Measurements from ENCODE around the gene SLC4A2. TPM values are rescaled to one million over a fixed set of nuclear protein-coding genes. Genes with fewer than 3 reads are reported as not detected.

The SLC4A2 gene
- polyA plus RNA-seq, 3 donors, result 21.6 to 132 (median 23.8) TPM

GRCh38 chr7:151110941-151111645 lies 51.7 kb downstream of the SLC4A2 start:
- Mint-ChIP-seq H3K36me3 (peaks cover 19 to 27% of the 10 kb centered on the region in 2 donors), H3K9me3 (peaks cover 0 to 4% (median 2%) of the 10 kb centered on the region in 7 donors), H3K27ac (no peak overlapping the region), H3K4me1 (peaks cover 16% of the 10 kb centered on the region), H3K27me3 (ENCODE audit: low read depth in 3 of 3) (peaks cover 21 to 29% (median 21%) of the 10 kb centered on the region in 3 donors), H3K4me3 (no peak overlapping the region)
- TF ChIP-seq CTCF (IDR thresholded peaks at IDR 0.05), result peak; percentile 89
- Histone ChIP-seq H3K9ac (ENCODE audit: insufficient read depth, low read length, poor library complexity, severe bottlenecking) (no peak overlapping the region), H3K4me2 (replicated peaks; ENCODE audit: extremely low read depth, low read length, poor library complexity, severe bottlenecking) (no peak overlapping the region), H3K9me3 (replicated peaks in 1 of 2; ENCODE audit: control insufficient read depth in 1 of 2, insufficient read depth in 1 of 2, low read length in 2 of 2) (no peaks in the 10 kb centered on the region), H3K4me3 (replicated peaks in 1 of 3; ENCODE audit: low read depth in 2 of 3, low read length in 3 of 3) (no peak overlapping the region), H4K20me1 (ENCODE audit: insufficient read depth, low read length) (peaks cover 92% of the 10 kb centered on the region), H3K27ac (ENCODE audit: low read depth in 1 of 2, low read length in 2 of 2) (no peak overlapping the region), H3K36me3 (replicated peaks in 1 of 2; ENCODE audit: control insufficient read depth in 1 of 2, insufficient read depth in 2 of 2, low read length in 2 of 2) (peaks cover 0 to 13% of the 10 kb centered on the region in 2 donors), H3K79me2 (ENCODE audit: insufficient read depth, low read length) (peaks cover 17% of the 10 kb centered on the region), H3K4me1 (ENCODE audit: control insufficient read depth in 1 of 2, insufficient read depth in 2 of 2, low read length in 2 of 2) (peaks cover 3 to 7% of the 10 kb centered on the region in 2 donors), H2AFZ (ENCODE audit: insufficient read depth, low read depth, low read length, poor library complexity, severe bottlenecking) (no peak overlapping the region), H3K27me3 (ENCODE audit: control insufficient read depth in 2 of 2, insufficient read depth in 2 of 2, low read length in 2 of 2) (peaks cover 2 to 17% of the 10 kb centered on the region in 2 donors)
- intact Hi-C loops (cut with micrococcal nuclease), result loop anchor here (1.0 to 10.0 kb wide), 8 partner anchors 20 to 216 kb away; partner anchors contain the start of genes ABCB8 (in 1 of the 2) and SLC4A2 (in 1 of the 2)
- peak; percentile 61 to 74 (median 72) for DNase-seq
- 46% methylated on average over 16 of the region's 20 CpGs for WGBS (ENCODE audit: insufficient coverage)

- Mint-ChIP-seq H3K36me3 (peaks cover 27 to 45% of the 10 kb centered on the region in 2 donors), H3K27ac (no peak overlapping the region), H3K9me3 (peaks cover 0 to 4% (median 2%) of the 10 kb centered on the region in 7 donors), H3K27me3 (ENCODE audit: low read depth in 3 of 3) (peaks cover 22 to 32% (median 22%) of the 10 kb centered on the region in 3 donors), H3K4me1 (peaks cover 16% of the 10 kb centered on the region), H3K4me3 (peak overlapping the region in 1 of 2 donors; percentile 64)
- Histone ChIP-seq H3K27me3 (ENCODE audit: control insufficient read depth in 2 of 2, insufficient read depth in 2 of 2, low read length in 2 of 2) (peaks cover 2 to 21% of the 10 kb centered on the region in 2 donors), H3K4me3 (replicated peaks in 1 of 3; ENCODE audit: low read depth in 2 of 3, low read length in 3 of 3) (no peak overlapping the region), H3K4me1 (ENCODE audit: control insufficient read depth in 1 of 2, insufficient read depth in 2 of 2, low read length in 2 of 2) (peaks cover 3 to 7% of the 10 kb centered on the region in 2 donors), H3K79me2 (ENCODE audit: insufficient read depth, low read length) (peaks cover 14% of the 10 kb centered on the region), H4K20me1 (ENCODE audit: insufficient read depth, low read length) (peaks cover 92% of the 10 kb centered on the region), H3K4me2 (replicated peaks; ENCODE audit: extremely low read depth, low read length, poor library complexity, severe bottlenecking) (no peak overlapping the region), H2AFZ (ENCODE audit: insufficient read depth, low read depth, low read length, poor library complexity, severe bottlenecking) (no peak overlapping the region), H3K27ac (ENCODE audit: low read depth in 1 of 2, low read length in 2 of 2) (no peak overlapping the region), H3K9ac (ENCODE audit: insufficient read depth, low read length, poor library complexity, severe bottlenecking) (no peak overlapping the region), H3K36me3 (replicated peaks in 1 of 2; ENCODE audit: control insufficient read depth in 1 of 2, insufficient read depth in 2 of 2, low read length in 2 of 2) (peaks cover 6 to 27% of the 10 kb centered on the region in 2 donors), H3K9me3 (replicated peaks in 1 of 2; ENCODE audit: control insufficient read depth in 1 of 2, insufficient read depth in 1 of 2, low read length in 2 of 2) (no peaks in the 10 kb centered on the region)
- no peak for DNase-seq
- no peak for TF ChIP-seq CTCF (IDR thresholded peaks at IDR 0.05)
- 95% methylated on average over 11 of the region's 13 CpGs for WGBS (ENCODE audit: insufficient coverage)
- intact Hi-C loops (cut with micrococcal nuclease), result loop anchor here (5.0 to 10.0 kb wide), 6 partner anchors 36 to 219 kb away; partner anchors contain the start of gene ABCB8 (in 1 of the 2)
Observed at GRCh38 chr7:151113344-151114150, 54.2 kb downstream of the SLC4A2 start.

All from CD14-positive monocyte (primary cell).